Activated CD4-positive, alpha-beta T cell treated with anti-CD3 and anti-CD28 coated beads, Interleukin-2, amount 50 U/mL, for 16 hours (primary cell): ENCODE measurements around the gene CCDC141.
"Not testable (repeated sequence)": the region's sequence is repeated elsewhere in the genome, so short reads cannot be mapped to it uniquely, and the experiment has no call there.

ENCODE experiments used
- DNase-seq: peaks from one replicate; pipeline ENCODE4 v3.0.0-alpha.2; 2020

The CCDC141 gene

GRCh38 chr2:179031731-179032408 lies 18.1 kb downstream of the CCDC141 start:
- DNase-seq: peak; percentile 83

GRCh38 chr2:179024445-179024844 lies 25.5 kb downstream of the CCDC141 start:
- DNase-seq: no peak

- DNase-seq: no peak
These were observed 27.3 kb downstream of the CCDC141 start for GRCh38 chr2:179022685-179023084.

DNA sequence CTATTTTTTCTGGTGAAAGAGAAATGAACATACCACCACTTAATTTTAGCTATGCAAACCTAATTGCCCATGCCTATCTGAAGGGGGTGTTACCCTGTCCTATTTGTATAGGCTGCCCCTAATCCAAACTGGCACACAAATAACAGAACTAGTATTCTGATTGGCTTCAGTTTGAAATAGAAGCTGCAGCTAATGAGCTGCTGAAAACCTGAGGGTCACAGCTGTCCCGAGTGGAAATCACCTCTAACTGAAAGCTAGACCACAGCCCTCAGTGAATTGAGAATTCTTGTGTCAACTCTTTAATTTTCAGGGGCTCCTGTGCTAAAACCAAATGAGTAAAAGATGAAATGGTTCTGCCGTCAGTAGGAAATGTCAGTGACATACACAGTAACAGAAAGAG lies 28.7 kb downstream of the CCDC141 start:
- peak; percentile 4 for DNase-seq

GRCh38 chr2:179020156-179020750 lies 29.7 kb downstream of the CCDC141 start:
- peak; percentile 44 for DNase-seq

GRCh38 chr2:179019260-179019659 lies 30.7 kb downstream of the CCDC141 start:
- DNase-seq: no peak

- no peak for DNase-seq
These were observed 32.1 kb downstream of the CCDC141 start for GRCh38 chr2:179017773-179018357.

GRCh38 chr2:179014189-179014588 lies 35.7 kb downstream of the CCDC141 start:
- DNase-seq: not testable (repeated sequence)

GRCh38 chr2:179005976-179006375 lies 44.0 kb downstream of the CCDC141 start:
- DNase-seq: no peak

DNA sequence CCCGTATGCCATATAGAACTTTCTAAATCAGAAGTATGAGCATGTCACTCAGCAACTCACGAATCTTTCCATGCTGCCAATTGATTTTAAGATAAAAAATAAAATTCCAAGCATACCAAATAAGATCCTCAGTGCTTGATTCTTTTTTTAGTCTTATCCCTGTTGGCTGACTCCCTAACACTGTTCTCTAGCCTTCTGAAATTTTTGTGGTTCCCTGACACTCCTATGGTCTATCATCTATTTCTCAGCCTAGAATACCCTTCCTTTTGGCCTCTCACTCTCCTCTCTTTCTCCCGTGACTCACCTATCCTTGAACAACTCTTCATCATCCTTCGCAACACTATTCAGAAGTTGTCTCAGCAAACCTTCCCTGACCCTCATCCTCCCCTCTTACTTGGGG lies 50.5 kb downstream of the CCDC141 start:
- no peak for DNase-seq

DNA sequence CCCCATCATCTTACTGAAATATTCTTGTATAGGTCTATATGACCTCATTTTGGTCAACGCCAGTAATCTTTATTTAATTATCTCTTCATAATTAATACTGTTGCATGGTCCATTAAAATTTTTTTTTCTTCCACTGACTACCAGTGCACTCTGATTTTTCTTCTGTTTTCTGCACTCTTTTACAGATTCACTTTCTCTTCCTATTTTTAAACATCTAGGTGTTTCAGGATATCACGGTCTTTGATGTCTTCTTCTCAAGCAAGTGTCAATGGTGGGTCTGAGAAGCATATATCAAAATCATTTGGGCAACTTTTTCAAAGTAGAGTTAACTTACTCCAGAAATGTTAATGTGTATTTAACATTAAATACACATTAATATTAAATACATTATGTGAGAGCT lies 51.4 kb downstream of the CCDC141 start:
- DNase-seq: no peak

DNA sequence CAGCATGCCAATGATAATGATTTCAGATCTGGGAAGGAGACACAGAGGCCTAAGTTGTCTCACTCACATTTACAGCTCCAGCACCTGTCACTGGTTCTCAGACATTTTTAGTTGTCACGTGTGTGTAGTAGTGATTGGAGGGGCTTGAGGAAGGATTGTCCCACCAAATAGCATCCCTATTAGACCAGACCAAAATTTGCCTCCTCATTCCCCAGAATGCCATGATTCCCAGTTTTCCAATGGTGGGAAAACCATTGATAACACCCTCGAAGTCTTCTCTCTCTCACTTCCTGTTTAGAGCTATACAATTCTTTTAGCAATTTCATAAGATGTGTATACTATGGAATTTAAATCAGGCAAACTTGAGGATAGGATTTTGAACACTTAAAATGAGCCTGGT lies 52.5 kb downstream of the CCDC141 start:
- no peak for DNase-seq

DNA sequence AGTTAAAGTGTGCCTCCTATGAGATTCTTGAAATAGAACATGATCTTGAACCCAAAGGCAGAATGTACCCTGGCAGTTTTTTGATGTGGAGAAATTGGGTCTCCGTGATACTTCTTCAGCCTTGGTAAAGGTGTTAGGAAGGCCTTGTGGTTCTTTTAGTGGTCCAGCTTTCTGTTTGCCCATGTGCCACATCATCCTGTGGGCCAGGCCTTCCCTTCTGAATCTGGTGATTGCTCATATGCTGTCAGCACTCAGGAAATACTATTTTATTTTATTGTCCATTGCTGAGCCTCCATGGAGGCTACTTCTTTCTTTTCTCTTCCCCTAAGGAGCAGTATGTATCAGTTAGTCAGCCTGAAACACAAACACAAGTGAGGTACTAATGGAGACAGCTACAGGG lies 52.9 kb downstream of the CCDC141 start:
- DNase-seq: no peak

DNA sequence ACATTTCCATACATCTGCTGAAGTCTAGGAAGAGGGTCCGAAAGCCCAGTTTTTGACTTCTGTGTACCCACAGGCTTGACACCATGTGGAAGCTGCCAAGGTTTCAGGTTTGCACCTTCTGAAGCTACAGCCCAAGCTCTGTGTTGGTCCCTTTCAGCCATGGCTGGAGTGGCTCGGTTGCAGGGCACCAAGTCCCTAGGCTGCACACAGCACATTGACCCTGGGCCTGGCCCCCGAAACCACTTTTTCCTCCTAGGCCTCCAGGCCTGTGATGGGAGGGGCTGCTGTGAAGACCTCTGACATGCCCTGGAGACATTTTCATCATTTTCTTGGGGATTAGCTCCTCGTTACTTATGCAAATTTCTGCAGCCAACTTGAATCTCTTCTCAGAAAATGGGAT lies 55.7 kb downstream of the CCDC141 start:
- DNase-seq: no peak

GRCh38 chr2:178993788-178994187 lies 56.1 kb downstream of the CCDC141 start:
- no peak for DNase-seq

- not testable (repeated sequence) for DNase-seq
These were observed 57.2 kb downstream of the CCDC141 start for GRCh38 chr2:178992719-178993118.

- DNase-seq: no peak
These were observed 59.2 kb downstream of the CCDC141 start for GRCh38 chr2:178990533-178991241.

- not testable (repeated sequence) for DNase-seq
These were observed 60.5 kb downstream of the CCDC141 start for GRCh38 chr2:178989424-178989823.

GRCh38 chr2:178982652-178983051 lies 67.3 kb downstream of the CCDC141 start:
- not testable (repeated sequence) for DNase-seq

GRCh38 chr2:178980815-178981214 lies 69.1 kb downstream of the CCDC141 start:
- no peak for DNase-seq

DNA sequence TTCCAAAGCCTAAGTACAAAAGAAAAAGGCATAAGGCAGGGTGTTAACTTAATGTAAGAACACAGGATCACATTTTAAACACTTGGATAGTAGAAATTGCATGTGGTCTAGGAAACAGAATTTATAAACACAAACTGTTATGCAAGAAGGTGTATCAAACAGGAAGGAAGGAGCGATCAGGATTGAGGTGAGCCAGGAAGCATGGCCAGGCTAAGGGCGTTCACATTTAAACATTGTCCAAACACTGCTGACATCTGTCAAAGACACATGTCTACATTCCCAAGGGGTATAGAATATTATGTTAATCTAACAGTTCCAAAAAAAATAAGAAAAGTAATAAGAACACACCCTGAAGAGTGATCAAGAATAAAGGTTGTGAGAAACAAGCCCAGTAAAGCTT lies 71.3 kb downstream of the CCDC141 start:
- no peak for DNase-seq

GRCh38 chr2:178976351-178976750 lies 73.6 kb downstream of the CCDC141 start:
- no peak for DNase-seq

GRCh38 chr2:178962805-178963433 lies 87.0 kb downstream of the CCDC141 start:
- DNase-seq: no peak
